Measurements from ENCODE around the gene ZDHHC8. TPM values are rescaled to one million over a fixed set of nuclear protein-coding genes. Genes with fewer than 3 reads are reported as not detected.

The ZDHHC8 gene
- total RNA-seq, 4 donors from 2014 or later, result 14.7 to 56.5 (median 17.1) TPM

- in situ Hi-C loops (cut with MboI; ENCODE audit: low pct_ligation_motif_present in 1 of 4, low pct_unique_long_range_greater_than_20kb in 1 of 4, low sequenced_read_pairs in 3 of 4), result no loop called here
These were observed 9.7 kb upstream of the ZDHHC8 start for GRCh38 chr22:20121856-20122415.

DNA sequence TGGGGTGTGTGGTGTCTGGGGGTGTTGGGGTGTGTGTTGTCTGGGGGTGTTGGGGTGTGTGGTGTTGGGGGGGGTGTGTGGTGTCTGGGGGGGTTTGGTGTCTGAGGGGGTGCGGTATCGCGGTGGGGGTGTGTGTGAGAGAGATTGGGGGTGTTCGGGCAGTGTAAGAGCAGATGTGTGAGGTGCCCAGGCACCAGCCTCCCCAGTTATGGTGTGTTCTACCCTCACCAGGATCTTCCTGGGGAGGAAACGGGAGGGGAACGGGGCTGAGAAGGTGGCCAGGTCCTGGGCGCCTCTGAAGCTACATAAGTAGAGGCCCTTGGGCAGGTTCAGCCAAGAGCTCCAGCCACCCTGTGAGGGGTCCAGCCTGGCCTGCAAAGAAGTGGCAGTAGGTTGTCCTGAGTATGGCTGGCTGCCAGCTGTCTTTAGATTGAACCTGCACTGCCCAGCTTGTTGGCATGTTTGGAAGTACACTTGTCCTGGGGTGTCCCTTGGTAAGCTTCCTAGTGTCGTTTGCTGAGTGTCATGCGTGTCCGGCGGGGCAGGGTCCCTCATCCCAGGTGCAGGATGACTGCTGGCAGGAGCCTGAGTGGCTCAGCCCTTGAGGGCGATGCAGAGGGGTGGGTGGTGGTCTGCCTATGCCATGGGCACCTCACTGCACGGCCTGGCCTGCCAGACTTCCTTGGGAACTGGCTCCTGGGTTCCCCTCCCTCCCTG lies 8.1 kb upstream of the ZDHHC8 start:
- DNase-seq, result no peak
- Histone ChIP-seq H3K4me1 (peaks cover 3 to 17% (median 9%) of the 10 kb centered on the region in 4 donors), H3K27me3 (no peaks in the 10 kb centered on the region), H3K9me3 (no peaks in the 10 kb centered on the region), H3K4me3 (no peak overlapping the region), H3K27ac (no peak overlapping the region), H3K36me3 (peaks cover 0 to 11% (median 2%) of the 10 kb centered on the region in 4 donors)
- TF ChIP-seq POLR2A (IDR thresholded peaks at IDR 0.05) (no peak), CTCF (IDR thresholded peaks at IDR 0.05) (no peak), EP300 (IDR thresholded peaks at IDR 0.05; ENCODE audit: low read depth) (no peak), POLR2AphosphoS5 (IDR thresholded peaks at IDR 0.05) (no peak)
- in situ Hi-C loops (cut with MboI; ENCODE audit: low pct_ligation_motif_present in 1 of 4, low pct_unique_long_range_greater_than_20kb in 1 of 4, low sequenced_read_pairs in 3 of 4) (no loop called here), intact Hi-C loops (cut with DNase I; ENCODE audit: low total_unique reads) (loop anchor here (10.0 kb wide), 1 partner anchor 149 kb away; no protein-coding TSS in a partner anchor)
- 93% methylated on average over 13 of the region's 13 CpGs; no CpG with 5 or more reads in 1 of the 2 donors for WGBS, 2 donors (ENCODE audit: low coverage in 1 of 2)

More at GRCh38 chr22:20121856-20122415, 9.7 kb upstream of the ZDHHC8 start:
- peaks cover 7 to 25% (median 15%) of the 10 kb centered on the region in 4 donors for H3K4me1 ChIP-seq
- no peaks in the 10 kb centered on the region for H3K27me3 ChIP-seq
- no peak overlapping the region for H3K4me3 ChIP-seq
- TF ChIP-seq CTCF (IDR thresholded peaks at IDR 0.05) (no peak), POLR2AphosphoS5 (IDR thresholded peaks at IDR 0.05) (no peak), POLR2A (IDR thresholded peaks at IDR 0.05) (no peak), EP300 (IDR thresholded peaks at IDR 0.05; ENCODE audit: low read depth) (no peak)
- peaks cover 0 to 11% (median 2%) of the 10 kb centered on the region in 4 donors for H3K36me3 ChIP-seq
- no peak for DNase-seq
- intact Hi-C loops (cut with DNase I; ENCODE audit: low total_unique reads), result loop anchor here (10.0 kb wide), 1 partner anchor 147 kb away; no protein-coding TSS in a partner anchor
- no peak overlapping the region for H3K27ac ChIP-seq
- 98 to 100% methylated on average over 1 to 18 of the region's 22 CpGs for WGBS, 2 donors (ENCODE audit: low coverage in 1 of 2)
- H3K9me3 ChIP-seq, result no peaks in the 10 kb centered on the region

- Histone ChIP-seq H3K9me3 (no peaks in the 10 kb centered on the region), H3K4me3 (no peak overlapping the region), H3K4me1 (peaks cover 0 to 10% (median 3%) of the 10 kb centered on the region in 4 donors), H3K36me3 (peaks cover 0 to 11% (median 2%) of the 10 kb centered on the region in 4 donors), H3K27me3 (no peaks in the 10 kb centered on the region), H3K27ac (no peak overlapping the region)
- 96% methylated on average over 4 of the region's 11 CpGs; no CpG with 5 or more reads in 1 of the 2 donors for WGBS, 2 donors (ENCODE audit: low coverage in 1 of 2)
- intact Hi-C loops (cut with DNase I; ENCODE audit: low total_unique reads), result loop anchor here (10.0 kb wide), 1 partner anchor 149 kb away; no protein-coding TSS in a partner anchor
- DNase-seq, result no peak
- in situ Hi-C loops (cut with MboI; ENCODE audit: low pct_ligation_motif_present in 1 of 4, low pct_unique_long_range_greater_than_20kb in 1 of 4, low sequenced_read_pairs in 3 of 4), result no loop called here
- TF ChIP-seq POLR2A (IDR thresholded peaks at IDR 0.05) (no peak), POLR2AphosphoS5 (IDR thresholded peaks at IDR 0.05) (no peak), EP300 (IDR thresholded peaks at IDR 0.05; ENCODE audit: low read depth) (no peak), CTCF (IDR thresholded peaks at IDR 0.05) (no peak)
These were observed 7.4 kb upstream of the ZDHHC8 start for GRCh38 chr22:20124083-20124787.
